ENCODE measurements around the gene LPCAT3. TPM values are rescaled to one million over a fixed set of nuclear protein-coding genes. Genes with fewer than 3 reads are reported as not detected.
A peak's percentile ranks its signal among the peaks of the same experiment; 100 is the strongest.

LPCAT3 gene
- total and polyA plus RNA-seq, 2 of the 13 experiments (the other 11 are each of a cell fraction or from before 2014, with no cell fraction given), result 44.5 to 64.3 TPM

- TF ChIP-seq PAXIP1 (CRISPR knock-in tag; conservative IDR thresholded peaks at IDR 0.05), result peak; percentile 41
- no peak for TF ChIP-seq ZNF530 (CRISPR knock-in tag; IDR thresholded peaks at IDR 0.05; ENCODE audit: low read depth)
- no peak for TF ChIP-seq ZNF3 (CRISPR knock-in tag; IDR thresholded peaks at IDR 0.05)
- no peak for TF ChIP-seq TBP (CRISPR knock-in tag; IDR thresholded peaks at IDR 0.05)
- TF ChIP-seq FOXP4 (CRISPR knock-in tag; IDR thresholded peaks at IDR 0.05), result 0 out of 2 replicates have a peak, but pooled peaks have one; percentile 31
- TF ChIP-seq SOX6 (IDR thresholded peaks at IDR 0.05), result no peak
- TF ChIP-seq SOX6 (CRISPR knock-in tag; IDR thresholded peaks at IDR 0.05), result peak; percentile 73
- peak; percentile 94 for TF ChIP-seq ZNF770 (CRISPR knock-in tag; IDR thresholded peaks at IDR 0.05)
- TF ChIP-seq SOX13 (IDR thresholded peaks at IDR 0.05), result no peak
- TF ChIP-seq SOX13 (CRISPR knock-in tag; conservative IDR thresholded peaks at IDR 0.05 in 1 of 2, IDR thresholded peaks at IDR 0.05 in 1 of 2), result peak in 1 of 2 experiments; percentile 5; a peak in 1 of 4 replicates
- no peak for TF ChIP-seq NCOA1 (CRISPR knock-in tag; IDR thresholded peaks at IDR 0.05)
- TF ChIP-seq CTCF (CRISPR knock-in tag; IDR thresholded peaks at IDR 0.05), result no peak
- TF ChIP-seq MAF1 (CRISPR knock-in tag; IDR thresholded peaks at IDR 0.05; ENCODE audit: borderline replicate concordance), result no peak
- no peak for TF ChIP-seq MXI1 (IDR thresholded peaks at IDR 0.05; ENCODE audit: borderline replicate concordance, low read depth, low read length)
- no peak for TF ChIP-seq FLYWCH1 (CRISPR knock-in tag; IDR thresholded peaks at IDR 0.05)
- no peak for TF ChIP-seq MATR3 (CRISPR knock-in tag; IDR thresholded peaks at IDR 0.05)
- peak; percentile 45; the same call in 1 of the 2 replicates for TF ChIP-seq ZMYM3 (CRISPR knock-in tag; IDR thresholded peaks at IDR 0.05)
- no peak for TF ChIP-seq ZNF280B (CRISPR knock-in tag; IDR thresholded peaks at IDR 0.05; ENCODE audit: borderline replicate concordance)
- TF ChIP-seq HDAC1 (CRISPR knock-in tag; IDR thresholded peaks at IDR 0.05), result 0 out of 2 replicates have a peak, but pooled peaks have one; percentile 10
Observed at GRCh38 chr12:7059780-7060179, 41.5 kb upstream of the LPCAT3 start (continued).

Data from HepG2 (cell line).